ENCODE measurements around the gene ZNRF1. TPM values are rescaled to one million over a fixed set of nuclear protein-coding genes. Genes with fewer than 3 reads are reported as not detected.

The ZNRF1 gene
- total RNA-seq, 1 experiment from 2014 or later, result 48.2 TPM

DNA sequence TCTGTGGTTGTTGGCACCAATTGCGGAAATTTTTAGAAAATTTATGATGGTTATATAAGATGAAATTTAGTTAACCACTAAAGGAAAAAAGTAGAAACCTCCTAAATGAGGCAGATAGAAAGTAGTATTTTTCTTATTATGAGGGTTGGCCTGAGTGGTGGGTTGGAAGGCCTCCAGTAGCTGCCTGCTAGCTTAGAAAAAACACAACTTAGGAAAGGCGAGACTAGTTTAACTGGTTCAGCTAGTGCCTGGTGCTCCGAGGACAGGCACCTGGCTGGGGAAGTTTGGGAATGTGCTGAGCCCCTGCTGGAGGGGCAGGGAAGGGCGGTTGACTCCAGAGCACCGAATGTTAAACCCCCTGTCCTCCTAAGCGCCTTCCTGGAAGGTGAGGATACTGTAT lies 97.8 kb downstream of the ZNRF1 start:
- intact Hi-C loops (cut with micrococcal nuclease), result loop anchor here (1.0 kb wide), 1 partner anchor 98 kb away; no protein-coding TSS in a partner anchor
- no peaks in the 10 kb centered on the region for H3K27me3 ChIP-seq (ENCODE audit: insufficient read depth, low read length)
- TF ChIP-seq CEBPB (IDR thresholded peaks at IDR 0.05; ENCODE audit: low read depth), result no peak
- TF ChIP-seq ELF1 (IDR thresholded peaks at IDR 0.05; ENCODE audit: borderline replicate concordance, low read depth), result no peak
- no peak for TF ChIP-seq SRF (IDR thresholded peaks at IDR 0.05; ENCODE audit: low read depth)
- no peak for TF ChIP-seq TCF7L2 (IDR thresholded peaks at IDR 0.05; ENCODE audit: borderline replicate concordance, extremely low read depth, insufficient read depth, insufficient read length)
- peak; percentile 65 for TF ChIP-seq SP1 (IDR thresholded peaks at IDR 0.05; ENCODE audit: low read depth)
- peak; percentile 23; the same call in 1 of the 2 replicates for TF ChIP-seq CBX3 (IDR thresholded peaks at IDR 0.05; ENCODE audit: low read depth)
- TF ChIP-seq, protein P1, sequence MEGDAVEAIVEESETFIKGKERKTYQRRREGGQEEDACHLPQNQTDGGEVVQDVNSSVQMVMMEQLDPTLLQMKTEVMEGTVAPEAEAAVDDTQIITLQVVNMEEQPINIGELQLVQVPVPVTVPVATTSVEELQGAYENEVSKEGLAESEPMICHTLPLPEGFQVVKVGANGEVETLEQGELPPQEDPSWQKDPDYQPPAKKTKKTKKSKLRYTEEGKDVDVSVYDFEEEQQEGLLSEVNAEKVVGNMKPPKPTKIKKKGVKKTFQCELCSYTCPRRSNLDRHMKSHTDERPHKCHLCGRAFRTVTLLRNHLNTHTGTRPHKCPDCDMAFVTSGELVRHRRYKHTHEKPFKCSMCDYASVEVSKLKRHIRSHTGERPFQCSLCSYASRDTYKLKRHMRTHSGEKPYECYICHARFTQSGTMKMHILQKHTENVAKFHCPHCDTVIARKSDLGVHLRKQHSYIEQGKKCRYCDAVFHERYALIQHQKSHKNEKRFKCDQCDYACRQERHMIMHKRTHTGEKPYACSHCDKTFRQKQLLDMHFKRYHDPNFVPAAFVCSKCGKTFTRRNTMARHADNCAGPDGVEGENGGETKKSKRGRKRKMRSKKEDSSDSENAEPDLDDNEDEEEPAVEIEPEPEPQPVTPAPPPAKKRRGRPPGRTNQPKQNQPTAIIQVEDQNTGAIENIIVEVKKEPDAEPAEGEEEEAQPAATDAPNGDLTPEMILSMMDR (IDR thresholded peaks at IDR 0.05 in 2 of 3, conservative IDR thresholded peaks at IDR 0.05 in 1 of 3; ENCODE audit: borderline replicate concordance in 1 of 3, insufficient read depth in 1 of 3, low read depth in 2 of 3, low read length in 2 of 3), result peak in 2 of 3 experiments; percentile 66 to 68; a peak in 4 of 6 replicates
- TF ChIP-seq, protein P2, sequence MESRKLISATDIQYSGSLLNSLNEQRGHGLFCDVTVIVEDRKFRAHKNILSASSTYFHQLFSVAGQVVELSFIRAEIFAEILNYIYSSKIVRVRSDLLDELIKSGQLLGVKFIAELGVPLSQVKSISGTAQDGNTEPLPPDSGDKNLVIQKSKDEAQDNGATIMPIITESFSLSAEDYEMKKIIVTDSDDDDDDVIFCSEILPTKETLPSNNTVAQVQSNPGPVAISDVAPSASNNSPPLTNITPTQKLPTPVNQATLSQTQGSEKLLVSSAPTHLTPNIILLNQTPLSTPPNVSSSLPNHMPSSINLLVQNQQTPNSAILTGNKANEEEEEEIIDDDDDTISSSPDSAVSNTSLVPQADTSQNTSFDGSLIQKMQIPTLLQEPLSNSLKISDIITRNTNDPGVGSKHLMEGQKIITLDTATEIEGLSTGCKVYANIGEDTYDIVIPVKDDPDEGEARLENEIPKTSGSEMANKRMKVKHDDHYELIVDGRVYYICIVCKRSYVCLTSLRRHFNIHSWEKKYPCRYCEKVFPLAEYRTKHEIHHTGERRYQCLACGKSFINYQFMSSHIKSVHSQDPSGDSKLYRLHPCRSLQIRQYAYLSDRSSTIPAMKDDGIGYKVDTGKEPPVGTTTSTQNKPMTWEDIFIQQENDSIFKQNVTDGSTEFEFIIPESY (IDR thresholded peaks at IDR 0.05; ENCODE audit: extremely low read depth, insufficient replicate concordance, low read length), result no peak
- TF ChIP-seq, protein P3, sequence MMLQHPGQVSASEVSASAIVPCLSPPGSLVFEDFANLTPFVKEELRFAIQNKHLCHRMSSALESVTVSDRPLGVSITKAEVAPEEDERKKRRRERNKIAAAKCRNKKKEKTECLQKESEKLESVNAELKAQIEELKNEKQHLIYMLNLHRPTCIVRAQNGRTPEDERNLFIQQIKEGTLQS (IDR thresholded peaks at IDR 0.05), result no peak
- TF ChIP-seq POLR2A (IDR thresholded peaks at IDR 0.05; ENCODE audit: borderline replicate concordance, extremely low read depth, insufficient read depth, insufficient read length), result no peak
- no peak for TF ChIP-seq SIN3A (IDR thresholded peaks at IDR 0.05; ENCODE audit: low read depth)
- TF ChIP-seq JUND (IDR thresholded peaks at IDR 0.05), result no peak
- TF ChIP-seq YY1 (IDR thresholded peaks at IDR 0.05; ENCODE audit: extremely low read depth, insufficient replicate concordance, low read depth, low read length), result no peak
- no peak for TF ChIP-seq REST (IDR thresholded peaks at IDR 0.05; ENCODE audit: low read depth)
- no peak for TF ChIP-seq EGR1 (IDR thresholded peaks at IDR 0.05; ENCODE audit: low read depth)
- TF ChIP-seq ZNF274 (IDR thresholded peaks at IDR 0.05; ENCODE audit: low read depth, low read length), result no peak
- no peak for TF ChIP-seq FOSL1 (IDR thresholded peaks at IDR 0.05; ENCODE audit: low read depth)
- TF ChIP-seq MAX (IDR thresholded peaks at IDR 0.05), result no peak; the same call in 1 of the 2 replicates
- peak; percentile 34; the same call in 1 of the 2 replicates for TF ChIP-seq POLR2AphosphoS5 (IDR thresholded peaks at IDR 0.05; ENCODE audit: low read depth, low read length)
- peak; percentile 61 for TF ChIP-seq RAD21 (IDR thresholded peaks at IDR 0.05; ENCODE audit: low read depth)
- ChIA-PET POLR2A (interaction anchor here (0.9 kb wide), 1 partner anchor 110 kb away, joined by 3 read pairs; no protein-coding TSS in a partner anchor), CTCF (interaction anchor here (0.9 to 1.8 kb wide), 4 partner anchors 13 to 234 kb away, joined by 3 to 9 read pairs (median 4); partner anchors contain the start of gene ZNRF1), RAD21 (ENCODE audit: low non-redundant PET in 1 of 2, low total read pairs in 2 of 2, uncharacterized antibody in 2 of 2, unreplicated experiment in 2 of 2) (interaction anchor here in 1 of 2 experiments (0.7 kb wide), 1 partner anchor 15 kb away, joined by 3 read pairs; no protein-coding TSS in a partner anchor)
- DNase-seq (ENCODE audit: low read depth, low spot score), result peak; percentile 63
- H4K20me1 ChIP-seq (ENCODE audit: insufficient read depth), result no peaks in the 10 kb centered on the region
- no peaks in the 10 kb centered on the region for H3K9me3 ChIP-seq (ENCODE audit: control insufficient read depth in 1 of 2, insufficient read depth in 1 of 2, low read depth in 1 of 2, low read length in 2 of 2)
- peak overlapping the region; percentile 19 for H3K9ac ChIP-seq (ENCODE audit: low read length)
- ATAC-seq, result peak; percentile 82
- peaks cover 55 to 67% of the 10 kb centered on the region in 2 experiments for H3K4me1 ChIP-seq (ENCODE audit: control insufficient read depth in 1 of 2, insufficient read depth in 2 of 2, low read length in 2 of 2)
- no peak overlapping the region for H2AFZ ChIP-seq (ENCODE audit: low read depth, low read length, poor library complexity, severe bottlenecking)
- H3K36me3 ChIP-seq (ENCODE audit: control insufficient read depth in 1 of 2, insufficient read depth in 2 of 2, low read length in 2 of 2), result 0 out of 4 replicates have a peak, but pooled peaks cover 0 to 2% of the 10 kb centered on the region in 2 experiments
- peak overlapping the region; percentile 49 for H3K4me2 ChIP-seq (ENCODE audit: low read length)
- no peak overlapping the region for H3K4me3 ChIP-seq (replicated peaks in 1 of 2; ENCODE audit: low read depth in 1 of 2, low read length in 2 of 2)
- H3K27ac ChIP-seq (ENCODE audit: low read depth, low read length), result peak overlapping the region; percentile 46
- H3K9me2 ChIP-seq (ENCODE audit: insufficient read depth), result no peaks in the 10 kb centered on the region
- BruUV-seq (replicated peaks), result no TSS peak
- H3K79me2 ChIP-seq (ENCODE audit: insufficient read depth, low read length), result peaks cover 12% of the 10 kb centered on the region
